Lower lobe of right lung (tissue), 2 donors: ENCODE results near the gene PLXNB1. TPM values are rescaled to one million over a fixed set of nuclear protein-coding genes. Genes with fewer than 3 reads are reported as not detected.
"Not testable (repeated sequence)": the region's sequence is repeated elsewhere in the genome, so short reads cannot be mapped to it uniquely, and the experiment has no call there.

ENCODE experiments used
- ATAC-seq, 2 donors: fragments of 200-7000 bp; cut with Tn5 transposase; one replicate each; pipeline ENCODE4 v1.9.1; 2020 to 2022; ENCODE audit warnings: mild to moderate bottlenecking in 2 of 2, moderate library complexity in 2 of 2
- DNase-seq: peaks from one replicate; pipeline ENCODE4 v3.0.0-alpha.2; 2020
- H3K27ac ChIP-seq: fragments of 200-600 bp; one replicate; pipeline ENCODE4 v1.8.0; 2022
- H3K27me3 ChIP-seq: fragments of 200-600 bp; one replicate; pipeline ENCODE4 v1.8.0; 2022; ENCODE audit warnings: low read depth
- H3K36me3 ChIP-seq: fragments of 200-600 bp; one replicate; pipeline ENCODE4 v1.8.0; 2022; ENCODE audit warnings: mild to moderate bottlenecking
- H3K4me1 ChIP-seq: fragments of 200-600 bp; one replicate; pipeline ENCODE4 v1.8.0; 2022
- H3K4me3 ChIP-seq: fragments of 200-600 bp; one replicate; pipeline ENCODE4 v1.8.0; 2022; ENCODE audit warnings: mild to moderate bottlenecking
- H3K9me3 ChIP-seq: fragments of 200-600 bp; one replicate; pipeline ENCODE4 v1.8.0; 2022
- intact Hi-C: fragments of 100-400 bp; cut with DNase I; formaldehyde crosslinking; loops from one replicate; pipeline ENCODE4 v1.11.0; 2022
- total RNA-seq: library from RNA; stranded (reverse); fragmentation: NEBNext Ultra II Directional; extraction: Animal tissue kit (Norgen Biotek cat#: 25700); gene quantifications from one replicate; pipeline ENCODE4 v1.2.1, GENCODE V29; 2021
- TF ChIP-seq, protein P1 (sequence below): fragments of 200-600 bp; IDR thresholded peaks from one replicate; pipeline ENCODE4 v1.8.0; 2022; ENCODE audit warnings: antibody characterized with exemption, mild to moderate bottlenecking
- donor health status: DM: no; HTN: yes; CAD: no; lungs with severe emphysema.

The PLXNB1 gene
- total RNA-seq, 1 donor from 2014 or later: 94.3 TPM

DNA sequence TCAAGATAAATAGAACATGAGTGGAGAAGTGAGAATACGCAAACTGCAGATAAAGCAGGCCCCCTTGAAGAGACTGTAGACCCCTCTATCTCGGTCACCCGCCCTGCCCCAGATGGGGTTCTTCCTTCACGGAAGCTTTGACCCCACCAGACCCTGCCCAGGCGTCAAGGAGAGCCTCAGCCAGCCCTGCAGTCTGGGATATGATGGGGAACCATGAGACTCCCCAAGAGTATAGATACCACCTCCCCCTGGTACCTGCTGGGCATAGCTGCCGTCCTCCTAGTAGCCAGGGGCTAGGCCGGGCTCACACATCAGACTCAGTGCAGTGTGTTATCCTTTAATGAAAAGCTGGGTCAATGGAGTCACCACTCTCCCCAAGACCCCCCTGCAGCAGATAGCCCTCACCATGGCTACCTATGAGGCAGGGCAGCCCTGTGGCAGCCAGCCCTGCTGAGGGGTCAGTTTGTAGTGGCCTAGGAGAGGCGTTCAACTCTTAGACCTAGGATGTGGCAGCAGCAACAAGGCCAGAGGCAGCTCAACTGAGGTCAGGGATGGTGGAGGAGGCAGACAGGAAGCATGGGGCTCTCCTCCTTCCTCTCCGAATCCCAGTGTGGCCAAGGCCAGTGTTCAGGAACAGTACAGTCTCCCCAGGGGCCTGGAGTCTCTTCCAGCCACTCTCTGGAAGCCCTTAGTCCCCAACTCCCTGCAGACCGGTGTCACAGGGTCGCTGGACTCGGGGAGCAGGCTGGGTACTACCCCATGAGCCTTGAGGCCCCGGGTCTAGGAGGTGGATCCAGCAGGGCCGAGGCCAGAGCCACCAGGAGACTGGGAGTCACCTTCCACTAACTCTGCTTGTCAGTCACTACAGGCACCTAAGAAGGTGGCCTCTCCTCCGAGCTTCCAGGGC is 26.1 kb downstream of the PLXNB1 start:
- Histone ChIP-seq H3K27ac (no peak overlapping the region), H3K9me3 (no peaks in the 10 kb centered on the region), H3K27me3 (no peaks in the 10 kb centered on the region), H3K36me3 (peaks cover 44% of the 10 kb centered on the region), H3K4me3 (no peak overlapping the region), H3K4me1 (peaks cover 8% of the 10 kb centered on the region)
- DNase-seq (peak; percentile 36), ATAC-seq (no peak)
- intact Hi-C loops: loop anchor here (5.0 kb wide), 1 partner anchor 34 kb away; no protein-coding TSS in a partner anchor
- TF ChIP-seq, protein P1, sequence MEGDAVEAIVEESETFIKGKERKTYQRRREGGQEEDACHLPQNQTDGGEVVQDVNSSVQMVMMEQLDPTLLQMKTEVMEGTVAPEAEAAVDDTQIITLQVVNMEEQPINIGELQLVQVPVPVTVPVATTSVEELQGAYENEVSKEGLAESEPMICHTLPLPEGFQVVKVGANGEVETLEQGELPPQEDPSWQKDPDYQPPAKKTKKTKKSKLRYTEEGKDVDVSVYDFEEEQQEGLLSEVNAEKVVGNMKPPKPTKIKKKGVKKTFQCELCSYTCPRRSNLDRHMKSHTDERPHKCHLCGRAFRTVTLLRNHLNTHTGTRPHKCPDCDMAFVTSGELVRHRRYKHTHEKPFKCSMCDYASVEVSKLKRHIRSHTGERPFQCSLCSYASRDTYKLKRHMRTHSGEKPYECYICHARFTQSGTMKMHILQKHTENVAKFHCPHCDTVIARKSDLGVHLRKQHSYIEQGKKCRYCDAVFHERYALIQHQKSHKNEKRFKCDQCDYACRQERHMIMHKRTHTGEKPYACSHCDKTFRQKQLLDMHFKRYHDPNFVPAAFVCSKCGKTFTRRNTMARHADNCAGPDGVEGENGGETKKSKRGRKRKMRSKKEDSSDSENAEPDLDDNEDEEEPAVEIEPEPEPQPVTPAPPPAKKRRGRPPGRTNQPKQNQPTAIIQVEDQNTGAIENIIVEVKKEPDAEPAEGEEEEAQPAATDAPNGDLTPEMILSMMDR: no peak

DNA sequence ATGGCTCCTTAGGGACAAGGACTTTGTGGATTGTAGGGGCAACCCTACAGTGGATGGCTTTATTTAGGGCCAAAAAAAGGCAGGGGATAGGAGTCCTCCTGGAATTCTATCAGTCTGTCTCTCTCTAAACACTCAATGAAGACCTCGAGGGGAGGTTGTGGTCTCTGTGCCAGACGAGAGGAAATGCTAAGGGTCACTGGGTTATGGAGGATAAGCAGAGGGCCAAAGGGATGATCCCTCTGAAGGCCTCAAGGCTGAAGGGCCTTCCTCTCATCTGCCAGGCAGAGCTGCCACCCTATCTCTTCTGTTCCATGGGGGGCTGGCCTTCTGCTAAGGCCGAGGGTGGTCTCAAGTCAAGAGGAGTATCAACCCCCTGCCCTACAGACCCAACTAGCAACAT is 27.0 kb downstream of the PLXNB1 start:
- Histone ChIP-seq H3K27ac (peak overlapping the region; percentile 73), H3K4me3 (no peak overlapping the region), H3K27me3 (no peaks in the 10 kb centered on the region), H3K4me1 (peaks cover 8% of the 10 kb centered on the region), H3K36me3 (peaks cover 35% of the 10 kb centered on the region), H3K9me3 (no peaks in the 10 kb centered on the region)
- intact Hi-C loops: loop anchor here (5.0 kb wide), 1 partner anchor 34 kb away; no protein-coding TSS in a partner anchor
- ATAC-seq (no peak), DNase-seq (no peak)
- TF ChIP-seq, protein P1: no peak

DNA sequence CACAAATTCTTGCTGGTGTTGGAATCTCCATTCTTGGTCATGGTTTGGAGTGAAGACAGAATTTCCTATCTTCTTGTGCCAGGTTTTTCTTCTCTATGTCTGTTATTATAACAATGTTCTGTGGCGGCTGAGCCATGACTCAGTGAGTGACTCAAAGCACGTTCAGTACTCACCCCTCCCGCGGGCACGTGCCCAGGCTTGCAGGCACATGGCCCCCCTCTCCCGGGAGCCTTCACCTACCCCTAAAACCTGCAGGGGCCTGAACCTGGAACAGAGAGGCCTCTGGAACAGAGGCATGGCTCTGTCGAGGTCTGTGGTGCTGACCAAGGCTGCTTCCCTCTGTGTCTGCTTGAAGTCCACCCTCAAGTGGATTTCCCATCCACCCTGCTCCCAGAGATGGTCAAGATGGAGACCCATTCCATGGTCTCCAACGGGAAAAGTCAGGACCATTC is 27.6 kb downstream of the PLXNB1 start:
- peak; percentile 64 for DNase-seq
- TF ChIP-seq, protein P1: no peak
- Histone ChIP-seq H3K9me3 (no peaks in the 10 kb centered on the region), H3K27ac (peak overlapping the region; percentile 73), H3K27me3 (no peaks in the 10 kb centered on the region), H3K36me3 (peaks cover 29% of the 10 kb centered on the region), H3K4me1 (peaks cover 8% of the 10 kb centered on the region), H3K4me3 (no peak overlapping the region)
- intact Hi-C loops: loop anchor here (5.0 kb wide), 1 partner anchor 35 kb away; no protein-coding TSS in a partner anchor
- ATAC-seq: peak; percentile 38 to 53

DNA sequence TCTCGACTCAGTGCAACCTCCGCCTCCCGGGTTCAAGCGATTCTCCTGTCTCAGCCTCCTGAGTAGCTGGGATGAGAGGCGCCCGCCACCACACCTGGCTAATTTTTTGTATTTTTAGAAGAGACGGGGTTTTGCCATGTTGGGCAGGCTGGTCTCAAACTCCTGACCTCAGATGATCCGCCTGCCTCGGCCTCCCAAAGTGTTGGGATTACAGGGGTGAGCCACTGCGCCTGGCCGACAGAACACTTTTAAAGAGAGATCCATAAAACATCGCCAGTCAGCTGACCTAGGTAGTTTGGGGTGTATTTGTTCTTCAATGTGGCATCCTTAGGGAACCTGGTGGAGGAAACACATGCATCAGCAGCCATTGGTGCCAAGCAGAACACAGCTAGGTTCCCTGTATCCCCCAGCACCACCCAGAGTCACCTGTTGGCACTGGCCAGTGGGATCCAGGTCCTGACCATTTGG is 28.4 kb downstream of the PLXNB1 start:
- H3K4me1 ChIP-seq, H3K27me3 ChIP-seq, ATAC-seq, H3K9me3 ChIP-seq, H3K4me3 ChIP-seq: not testable (repeated sequence)
- peak; percentile 25 for DNase-seq
- Histone ChIP-seq H3K27ac (peak overlapping the region; percentile 73), H3K36me3 (peaks cover 21% of the 10 kb centered on the region)
- intact Hi-C loops: loop anchor here (5.0 kb wide), 1 partner anchor 36 kb away; no protein-coding TSS in a partner anchor

DNA sequence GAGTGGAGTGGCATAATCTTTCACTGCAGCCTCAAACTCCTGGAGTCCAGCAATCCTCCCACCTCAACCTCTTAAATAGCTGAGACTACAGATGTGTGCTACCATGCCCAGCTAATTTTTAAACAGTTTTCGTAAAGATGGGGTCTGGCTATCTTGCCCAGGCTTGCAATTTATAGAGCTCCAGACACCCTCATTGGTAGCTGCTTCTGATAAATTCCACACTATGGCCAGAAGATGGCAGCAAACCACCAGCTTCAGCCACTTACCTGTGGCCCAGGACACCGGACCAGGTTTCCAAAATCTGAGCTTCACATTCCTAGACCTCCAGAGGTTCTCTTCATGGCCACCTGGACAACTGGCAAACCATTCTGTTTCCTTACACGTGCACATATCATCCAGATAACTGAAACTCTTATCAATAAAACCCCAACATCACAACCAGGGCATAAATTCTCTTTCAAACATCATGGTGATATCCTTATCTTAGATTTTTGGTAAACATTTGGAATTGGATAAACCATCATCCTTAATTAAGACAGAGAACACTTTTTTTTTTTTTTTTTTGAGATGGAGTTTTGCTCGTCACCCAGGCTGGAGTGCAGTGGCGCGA is 29.0 kb downstream of the PLXNB1 start:
- ATAC-seq: peak; percentile 65 to 78
- no peak for DNase-seq
- intact Hi-C loops: loop anchor here (5.0 kb wide), 1 partner anchor 36 kb away; no protein-coding TSS in a partner anchor
- H3K4me1 ChIP-seq: peaks cover 8% of the 10 kb centered on the region
- H3K27ac ChIP-seq: peak overlapping the region; percentile 73
- no peaks in the 10 kb centered on the region for H3K9me3 ChIP-seq
- no peak overlapping the region for H3K4me3 ChIP-seq
- peaks cover 15% of the 10 kb centered on the region for H3K36me3 ChIP-seq
- TF ChIP-seq, protein P1: peak; percentile 86
- no peaks in the 10 kb centered on the region for H3K27me3 ChIP-seq
